BLaER1 (cell line): ENCODE results near the gene GSG1L.

Experiments
- H3K27ac ChIP-seq: shearing (Covaris generic); formaldehyde crosslinking; 2 replicates; pipeline ENCODE4 v1.8.1; 2022
- H3K27me3 ChIP-seq: shearing (Covaris generic); formaldehyde crosslinking; 2 replicates; pipeline ENCODE4 v1.8.1; 2022
- H3K36me3 ChIP-seq: shearing (Covaris generic); formaldehyde crosslinking; 2 replicates; pipeline ENCODE4 v1.8.1; 2022
- H3K4me1 ChIP-seq: shearing (Covaris generic); formaldehyde crosslinking; 2 replicates; pipeline ENCODE4 v1.8.1; 2022
- H3K4me2 ChIP-seq: shearing (Covaris generic); formaldehyde crosslinking; 2 replicates; pipeline ENCODE4 v1.8.1; 2022
- H3K4me3 ChIP-seq: shearing (Covaris generic); formaldehyde crosslinking; 2 replicates; pipeline ENCODE4 v1.8.1; 2022
- H3K9ac ChIP-seq: shearing (Covaris generic); formaldehyde crosslinking; 2 replicates; pipeline ENCODE4 v1.8.1; 2022
- H3K9me3 ChIP-seq: shearing (Covaris generic); formaldehyde crosslinking; 2 replicates; pipeline ENCODE4 v1.8.1; 2022
- H4K20me1 ChIP-seq: shearing (Covaris generic); formaldehyde crosslinking; 2 replicates; pipeline ENCODE4 v1.8.1; 2022
- Cebpa-rat ChIP-seq: shearing (Covaris generic); IDR thresholded peaks from 2 replicates; pipeline ENCODE4 v1.8.1; 2022

GSG1L gene

GRCh38 chr16:27922433-27922832 lies 141.1 kb downstream of the GSG1L start:
- no peaks in the 10 kb centered on the region for H3K4me1 ChIP-seq
- no peaks in the 10 kb centered on the region; the same call in 1 of the 2 replicates for H3K27me3 ChIP-seq
- H3K36me3 ChIP-seq = no peaks in the 10 kb centered on the region
- H3K4me2 ChIP-seq = no peak overlapping the region
- H3K4me3 ChIP-seq = no peak overlapping the region
- TF ChIP-seq Cebpa-rat = no peak
- H3K27ac ChIP-seq = no peak overlapping the region
- H3K9me3 ChIP-seq = no peaks in the 10 kb centered on the region
- no peaks in the 10 kb centered on the region for H4K20me1 ChIP-seq
- no peak overlapping the region for H3K9ac ChIP-seq

GRCh38 chr16:27921134-27921533 lies 142.4 kb downstream of the GSG1L start:
- TF ChIP-seq Cebpa-rat = no peak
- Histone ChIP-seq H3K9me3 (no peaks in the 10 kb centered on the region), H3K27me3 (no peaks in the 10 kb centered on the region; the same call in 1 of the 2 replicates), H3K4me3 (no peak overlapping the region), H3K27ac (no peak overlapping the region), H3K9ac (no peak overlapping the region), H3K4me1 (no peaks in the 10 kb centered on the region), H4K20me1 (no peaks in the 10 kb centered on the region), H3K36me3 (no peaks in the 10 kb centered on the region), H3K4me2 (no peak overlapping the region)

- Histone ChIP-seq H3K9ac (no peak overlapping the region), H3K4me2 (no peak overlapping the region), H3K4me3 (no peak overlapping the region), H3K36me3 (no peaks in the 10 kb centered on the region), H3K4me1 (no peaks in the 10 kb centered on the region), H3K27ac (no peak overlapping the region), H4K20me1 (no peaks in the 10 kb centered on the region), H3K9me3 (no peaks in the 10 kb centered on the region), H3K27me3 (no peaks in the 10 kb centered on the region; the same call in 1 of the 2 replicates)
- no peak for TF ChIP-seq Cebpa-rat
These were observed 143.1 kb downstream of the GSG1L start for GRCh38 chr16:27920391-27920891.

- Histone ChIP-seq H3K4me1 (no peaks in the 10 kb centered on the region), H3K4me3 (no peak overlapping the region), H3K4me2 (no peak overlapping the region), H4K20me1 (no peaks in the 10 kb centered on the region), H3K27me3 (no peaks in the 10 kb centered on the region; the same call in 1 of the 2 replicates), H3K27ac (no peak overlapping the region), H3K36me3 (no peaks in the 10 kb centered on the region), H3K9me3 (no peaks in the 10 kb centered on the region), H3K9ac (no peak overlapping the region)
- TF ChIP-seq Cebpa-rat = no peak
These were observed 144.8 kb downstream of the GSG1L start for GRCh38 chr16:27918755-27919154.

DNA sequence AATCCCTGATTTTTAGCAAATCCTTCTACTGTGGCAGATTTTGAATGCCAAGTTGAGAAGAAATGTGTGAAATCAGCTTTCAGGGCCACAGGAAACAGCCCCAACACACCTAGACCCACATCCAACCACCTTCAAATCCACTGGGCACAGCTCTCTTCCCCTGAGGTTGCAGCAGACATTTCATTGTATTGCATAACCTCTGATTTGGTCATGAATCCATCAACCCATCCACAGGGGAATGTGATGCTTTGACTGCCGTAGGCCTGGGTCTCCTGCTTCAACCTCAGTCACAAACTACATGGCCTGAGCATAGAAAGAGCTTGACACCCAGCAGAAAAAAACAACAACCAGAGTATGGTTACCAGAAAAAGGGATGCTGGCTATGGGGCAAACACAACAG lies 145.6 kb downstream of the GSG1L start:
- no peaks in the 10 kb centered on the region for H3K36me3 ChIP-seq
- no peak overlapping the region for H3K4me3 ChIP-seq
- H3K27me3 ChIP-seq = no peaks in the 10 kb centered on the region; the same call in 1 of the 2 replicates
- no peaks in the 10 kb centered on the region for H4K20me1 ChIP-seq
- TF ChIP-seq Cebpa-rat = no peak; the same call in 1 of the 2 replicates
- no peak overlapping the region for H3K9ac ChIP-seq
- H3K9me3 ChIP-seq = no peaks in the 10 kb centered on the region
- H3K27ac ChIP-seq = no peak overlapping the region
- no peak overlapping the region for H3K4me2 ChIP-seq
- H3K4me1 ChIP-seq = no peaks in the 10 kb centered on the region

- Histone ChIP-seq H3K9ac (no peak overlapping the region), H3K9me3 (no peaks in the 10 kb centered on the region), H3K27me3 (no peaks in the 10 kb centered on the region), H3K27ac (no peak overlapping the region), H3K36me3 (no peaks in the 10 kb centered on the region), H4K20me1 (no peaks in the 10 kb centered on the region), H3K4me3 (no peak overlapping the region), H3K4me2 (no peak overlapping the region), H3K4me1 (peaks cover 7% of the 10 kb centered on the region; the same call in 1 of the 2 replicates)
- TF ChIP-seq Cebpa-rat = no peak
These were observed 152.0 kb downstream of the GSG1L start for GRCh38 chr16:27911486-27911885.

DNA sequence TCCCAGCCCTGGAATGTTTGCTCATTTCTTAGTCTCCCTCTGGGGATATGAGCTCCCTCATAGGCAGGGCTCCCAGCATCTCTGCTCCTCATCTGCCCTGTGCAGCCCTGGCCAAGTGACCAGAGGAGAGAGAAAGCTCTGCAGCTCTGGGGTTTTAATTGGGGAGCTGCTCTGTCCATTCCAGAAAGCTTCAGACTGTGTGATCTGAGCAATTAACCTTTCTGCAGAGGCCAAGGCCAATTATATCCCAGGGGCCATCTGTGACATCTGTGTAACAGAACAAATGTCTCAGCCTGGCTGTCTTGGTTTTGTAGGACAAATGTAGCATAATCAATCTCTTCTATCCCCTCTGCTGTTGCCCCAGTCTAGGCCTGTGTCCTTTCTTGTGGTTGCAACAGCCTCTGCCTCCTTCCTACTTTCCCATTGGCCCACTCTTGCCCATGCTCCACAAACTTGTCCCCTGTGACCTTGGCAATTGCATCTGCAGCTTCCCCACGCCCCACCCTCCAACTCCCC lies 156.0 kb downstream of the GSG1L start:
- H3K4me3 ChIP-seq = no peak overlapping the region
- H3K36me3 ChIP-seq = no peaks in the 10 kb centered on the region
- no peaks in the 10 kb centered on the region for H3K27me3 ChIP-seq
- no peak for TF ChIP-seq Cebpa-rat
- H3K4me2 ChIP-seq = no peak overlapping the region
- peaks cover 7% of the 10 kb centered on the region; the same call in 1 of the 2 replicates for H3K4me1 ChIP-seq
- H3K9ac ChIP-seq = no peak overlapping the region
- no peaks in the 10 kb centered on the region for H3K9me3 ChIP-seq
- no peaks in the 10 kb centered on the region for H4K20me1 ChIP-seq
- H3K27ac ChIP-seq = no peak overlapping the region

GRCh38 chr16:27906883-27907282 lies 156.6 kb downstream of the GSG1L start:
- Histone ChIP-seq H4K20me1 (no peaks in the 10 kb centered on the region), H3K9ac (no peak overlapping the region), H3K27ac (no peak overlapping the region)

GRCh38 chr16:27903046-27903655 lies 160.4 kb downstream of the GSG1L start:
- H3K27me3 ChIP-seq = no peaks in the 10 kb centered on the region
- H3K4me3 ChIP-seq = no peak overlapping the region
- H3K36me3 ChIP-seq = no peaks in the 10 kb centered on the region
- no peaks in the 10 kb centered on the region for H4K20me1 ChIP-seq
- no peak for TF ChIP-seq Cebpa-rat
- H3K4me1 ChIP-seq = peaks cover 7% of the 10 kb centered on the region; the same call in 1 of the 2 replicates
- H3K9me3 ChIP-seq = no peaks in the 10 kb centered on the region
- no peak overlapping the region for H3K4me2 ChIP-seq
- no peak overlapping the region for H3K27ac ChIP-seq
- H3K9ac ChIP-seq = no peak overlapping the region

More at GRCh38 chr16:27906883-27907282, 156.6 kb downstream of the GSG1L start:
- Histone ChIP-seq H3K9me3 (no peaks in the 10 kb centered on the region), H3K4me1 (peaks cover 7% of the 10 kb centered on the region; the same call in 1 of the 2 replicates), H3K36me3 (no peaks in the 10 kb centered on the region), H3K4me2 (no peak overlapping the region), H3K4me3 (no peak overlapping the region), H3K27me3 (no peaks in the 10 kb centered on the region)
- no peak for TF ChIP-seq Cebpa-rat

GRCh38 chr16:27902551-27902950 lies 161.0 kb downstream of the GSG1L start:
- Histone ChIP-seq H4K20me1 (no peaks in the 10 kb centered on the region), H3K27me3 (no peaks in the 10 kb centered on the region), H3K4me3 (no peak overlapping the region), H3K4me2 (no peak overlapping the region), H3K36me3 (no peaks in the 10 kb centered on the region), H3K4me1 (peaks cover 3% of the 10 kb centered on the region; the same call in 1 of the 2 replicates), H3K9me3 (no peaks in the 10 kb centered on the region), H3K27ac (no peak overlapping the region), H3K9ac (no peak overlapping the region)
- no peak for TF ChIP-seq Cebpa-rat
